HG03520 (cell line): ENCODE measurements around the gene PCDH10.
"Not testable (repeated sequence)": the region's sequence is repeated elsewhere in the genome, so short reads cannot be mapped to it uniquely, and the experiment has no call there.

Source experiments
- ATAC-seq: cut with Tn5 transposase; IDR thresholded peaks from one replicate; pipeline ENCODE4 v1.9.1; 2021; ENCODE audit warnings: mild to moderate bottlenecking, moderate library complexity; ENCODE audit not compliant: unreplicated experiment

The PCDH10 gene

DNA sequence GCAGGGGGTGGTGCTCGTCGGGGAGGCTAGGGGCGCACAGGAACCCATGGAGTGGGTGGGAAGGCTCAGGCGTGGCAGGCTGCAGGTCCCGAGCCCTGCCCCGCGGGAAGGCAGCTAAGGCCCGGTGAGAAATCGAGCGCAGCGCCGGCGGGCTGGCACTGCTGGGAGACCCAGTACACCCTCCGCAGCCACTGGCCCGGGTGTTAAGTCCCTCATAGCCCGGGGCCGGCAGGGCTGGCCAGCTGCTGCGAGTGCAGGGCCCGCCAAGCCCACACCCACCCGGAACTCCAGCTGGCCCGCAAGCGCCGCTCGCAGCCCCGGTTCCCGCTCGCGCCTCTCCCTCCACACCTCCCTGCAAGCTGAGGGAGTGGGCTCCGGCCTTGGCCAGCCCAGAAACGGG, 91.4 kb downstream of the PCDH10 start:
- ATAC-seq: not testable (repeated sequence)
